GM19193 (cell line): ENCODE measurements around the gene KCNH5.

Source experiments
- POLR2A ChIP-seq: IDR thresholded peaks from 4 replicates; pipeline ENCODE4 v1.6.1; 2011; ENCODE audit not compliant: insufficient read depth, insufficient read length; ENCODE audit errors: extremely low read depth

Gene KCNH5

GRCh38 chr14:62938778-62939177 is 106.5 kb downstream of the KCNH5 start:
- TF ChIP-seq POLR2A, result no peak

DNA sequence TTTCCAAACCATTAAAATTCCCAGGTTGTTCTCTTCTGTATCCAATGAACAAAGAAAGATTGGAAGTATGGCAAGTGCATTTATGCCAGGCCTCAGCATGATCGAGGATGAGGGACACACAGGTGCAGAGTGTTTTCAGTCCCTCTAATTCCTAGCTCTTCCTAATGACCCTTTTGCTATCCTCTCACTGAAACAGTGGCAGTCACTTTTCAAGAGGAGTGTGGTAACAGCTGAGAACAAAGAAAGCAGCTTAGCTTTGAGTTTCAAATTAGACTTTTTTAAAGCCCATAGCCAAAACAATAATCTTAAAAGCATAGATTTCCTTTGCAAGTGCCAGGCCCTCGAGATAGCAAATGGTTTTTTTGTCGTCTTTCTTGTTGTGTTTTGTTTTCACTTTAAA is 110.8 kb downstream of the KCNH5 start:
- no peak for TF ChIP-seq POLR2A

GRCh38 chr14:62921466-62921865 is 123.8 kb downstream of the KCNH5 start:
- TF ChIP-seq POLR2A, result no peak

DNA sequence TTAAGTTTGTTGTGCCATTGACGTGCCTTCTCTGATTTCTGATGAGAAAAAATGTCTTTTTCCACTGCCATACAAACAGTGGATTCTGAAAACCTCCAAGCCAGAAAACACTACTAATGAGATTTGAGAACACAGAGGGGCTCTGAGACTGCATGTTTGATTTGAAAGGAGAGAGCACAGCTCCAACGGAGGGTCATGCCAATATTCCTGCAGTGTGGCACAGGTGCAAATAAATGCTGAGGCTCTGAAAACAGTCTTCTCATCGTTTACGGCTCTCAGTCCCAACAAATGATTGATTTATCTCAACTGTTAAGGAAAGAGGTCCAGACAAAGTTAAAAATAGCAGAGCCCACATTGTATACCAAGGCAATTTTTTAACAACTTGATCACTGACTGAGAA is 128.7 kb downstream of the KCNH5 start:
- TF ChIP-seq POLR2A, result no peak

DNA sequence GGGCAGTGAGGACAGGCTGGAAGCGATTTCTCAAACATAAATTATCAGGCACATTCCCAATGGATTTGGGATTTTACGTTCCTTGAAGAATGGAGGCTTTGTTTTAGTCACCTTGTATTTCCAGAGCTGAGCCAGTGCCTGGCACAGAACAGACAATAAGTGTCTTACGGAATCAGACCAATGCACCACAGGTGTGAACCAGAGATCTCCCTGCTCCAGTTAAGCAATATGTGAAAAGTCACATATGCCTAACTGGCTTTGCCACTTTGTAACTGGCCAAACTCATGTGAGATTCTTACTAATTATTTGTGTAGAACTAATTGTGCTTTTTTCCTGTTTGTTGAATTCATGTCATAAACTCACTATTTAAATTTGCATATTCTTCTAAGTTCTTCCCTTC is 130.4 kb downstream of the KCNH5 start:
- no peak for TF ChIP-seq POLR2A

DNA sequence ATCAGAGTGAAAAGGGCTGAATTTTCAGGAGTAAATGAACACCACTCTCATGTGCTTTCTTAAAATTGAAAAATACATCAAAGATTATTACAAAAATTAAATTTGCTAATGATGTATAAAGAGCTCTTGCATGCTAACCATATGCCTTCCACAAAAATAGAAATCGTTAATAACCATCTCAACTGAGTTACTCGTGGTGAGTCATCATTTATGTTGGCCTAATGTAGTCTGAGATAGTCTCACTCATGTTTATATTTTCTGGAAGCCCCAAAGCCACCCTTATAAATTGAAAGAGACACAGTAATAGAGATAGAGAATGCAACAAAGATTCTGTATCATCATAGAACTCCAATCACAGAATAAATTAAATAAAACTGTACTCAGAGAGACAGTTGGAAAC is 131.2 kb downstream of the KCNH5 start:
- no peak for TF ChIP-seq POLR2A

GRCh38 chr14:62908506-62908905 is 136.8 kb downstream of the KCNH5 start:
- no peak for TF ChIP-seq POLR2A

- no peak for TF ChIP-seq POLR2A
Observed at GRCh38 chr14:62905566-62905965, 139.7 kb downstream of the KCNH5 start.

DNA sequence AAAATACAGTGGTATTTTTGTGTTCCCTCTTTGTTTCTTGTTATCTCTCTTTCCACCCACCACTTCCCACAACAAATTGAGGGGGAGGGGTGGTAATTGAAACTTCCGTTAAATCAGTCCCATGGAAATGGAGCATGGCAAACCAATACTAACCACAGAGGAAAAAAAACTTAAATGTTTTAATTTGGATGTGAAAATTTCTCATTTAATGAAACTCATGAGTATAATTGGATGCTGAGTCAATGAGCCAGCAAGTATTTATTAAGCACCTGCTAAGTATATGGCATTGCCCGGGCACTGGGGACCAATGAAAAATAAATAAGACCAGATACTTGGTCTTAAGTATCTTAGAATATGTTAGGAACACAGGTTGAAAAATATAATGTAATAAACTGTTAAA is 147.5 kb downstream of the KCNH5 start:
- no peak for TF ChIP-seq POLR2A

GRCh38 chr14:62896932-62897456 is 148.3 kb downstream of the KCNH5 start:
- TF ChIP-seq POLR2A, result no peak

GRCh38 chr14:62894736-62895135 is 150.5 kb downstream of the KCNH5 start:
- no peak for TF ChIP-seq POLR2A

DNA sequence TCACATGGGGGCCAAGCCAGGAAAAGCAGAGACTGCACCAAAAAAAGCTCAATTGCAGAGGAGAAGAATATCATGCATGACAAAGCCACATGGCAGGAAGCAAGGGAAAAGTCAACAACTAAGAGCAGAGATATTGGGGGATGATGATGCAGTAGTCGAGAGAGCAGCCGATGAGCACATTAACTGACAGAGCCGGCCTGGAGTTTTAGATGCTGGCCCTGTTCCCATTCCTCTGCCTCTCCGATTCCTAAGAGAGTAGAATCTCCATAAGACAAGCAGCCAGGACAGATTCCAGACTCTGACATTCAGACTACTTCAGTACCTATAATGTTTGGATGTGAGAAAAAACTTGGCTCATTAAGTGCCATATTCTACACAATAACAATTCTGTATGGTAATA is 155.9 kb downstream of the KCNH5 start:
- TF ChIP-seq POLR2A, result no peak

- no peak for TF ChIP-seq POLR2A
Observed at GRCh38 chr14:62886461-62886860, 158.8 kb downstream of the KCNH5 start.

- no peak for TF ChIP-seq POLR2A
Observed at GRCh38 chr14:62885451-62885850, 159.8 kb downstream of the KCNH5 start.

DNA sequence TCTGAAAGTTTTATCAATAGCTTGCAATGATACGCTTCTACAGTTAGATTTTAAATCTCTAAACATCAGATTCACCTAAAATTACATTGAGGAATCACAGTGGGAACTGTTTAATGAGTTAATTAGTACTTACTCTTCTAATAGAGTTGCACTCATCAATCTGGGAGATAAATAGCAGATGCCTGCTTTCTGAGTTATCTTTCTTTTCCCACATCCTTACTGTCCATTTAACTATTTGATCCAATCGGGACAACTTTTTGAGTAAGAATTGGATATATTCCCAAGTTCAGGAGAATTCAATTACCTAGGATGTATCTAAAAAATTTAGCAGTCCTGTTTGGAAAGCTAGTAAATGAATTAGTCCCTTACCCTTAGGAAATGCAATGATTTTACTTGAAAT is 162.3 kb downstream of the KCNH5 start:
- no peak for TF ChIP-seq POLR2A

- no peak for TF ChIP-seq POLR2A
Observed at GRCh38 chr14:62866376-62866775, 178.9 kb downstream of the KCNH5 start.

DNA sequence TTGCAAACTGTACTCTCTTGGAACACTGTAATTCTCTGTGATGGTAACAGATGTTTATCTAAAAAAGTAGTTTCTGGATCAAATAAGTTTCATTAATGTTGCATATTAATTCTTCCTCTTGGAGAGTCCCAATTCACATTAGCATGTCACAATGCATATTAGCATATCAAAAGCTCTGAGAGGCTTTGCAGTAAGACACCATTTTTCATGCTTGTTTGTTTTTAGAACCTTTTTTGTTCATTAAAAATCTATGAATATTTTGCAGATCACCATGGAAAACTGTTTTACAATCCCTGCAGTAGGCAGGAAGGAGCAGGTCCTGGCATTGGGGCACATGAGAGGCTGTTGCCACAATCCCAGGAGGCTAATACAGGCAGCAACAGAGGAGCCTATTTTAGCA is 180.7 kb downstream of the KCNH5 start:
- TF ChIP-seq POLR2A, result no peak
